Esophagus muscularis mucosa (tissue), 4 donors: ENCODE data around the gene ZNF638. TPM values are rescaled to one million over a fixed set of nuclear protein-coding genes. Genes with fewer than 3 reads are reported as not detected.

Experiments used
- DNase-seq: peaks from one replicate; pipeline ENCODE4 v3.0.0-alpha.2; 2017; ENCODE audit errors: extremely low spot score
- H3K27ac ChIP-seq, 4 donors: fragments of 200-600 bp; sonication (generic); replicated peaks in 1 of 4; 1 replicate in 3 of 4; 2 replicates in 1 of 4; pipeline ENCODE4 v1.5.1; 2016 to 2019; ENCODE audit warnings: mild to moderate bottlenecking in 1 of 4
- H3K27me3 ChIP-seq, 4 donors: fragments of 200-600 bp; sonication (generic); one replicate each; pipeline versions ENCODE4 v1.5.1 to v1.6.0; 2016 to 2019
- H3K36me3 ChIP-seq, 4 donors: fragments of 200-600 bp; sonication (generic); one replicate each; pipeline ENCODE4 v1.5.1; 2016 to 2019
- H3K4me1 ChIP-seq, 4 donors: fragments of 200-600 bp; sonication (generic); one replicate each; pipeline ENCODE4 v1.5.1; 2016 to 2019
- H3K4me3 ChIP-seq, 4 donors: fragments of 200-600 bp; sonication (generic); 1 replicate in 2 of 4; 2 replicates in 2 of 4; pipeline ENCODE4 v1.5.1; 2016 to 2019; ENCODE audit warnings: mild to moderate bottlenecking in 4 of 4, moderate library complexity in 1 of 4
- H3K9me3 ChIP-seq, 4 donors: fragments of 200-600 bp; sonication (generic); 1 replicate in 3 of 4; 2 replicates in 1 of 4; pipeline ENCODE4 v1.5.1; 2016 to 2019
- CTCF ChIP-seq, 3 experiments: fragments of 200-600 bp in 2 of 3; fragments of 450-650 bp in 1 of 3; sonication (generic) in 2 of 3; IDR thresholded peaks; one replicate each; pipeline ENCODE4 v1.5.1; 2017 to 2019; ENCODE audit warnings: antibody characterized with exemption in 3 of 3, mild to moderate bottlenecking in 2 of 3, moderate library complexity in 1 of 3
- EP300 ChIP-seq: sonication (generic); formaldehyde crosslinking; IDR thresholded peaks from one replicate; pipeline ENCODE4 v1.6.1; 2017; ENCODE audit warnings: antibody characterized with exemption
- POLR2A ChIP-seq: fragments of 450-650 bp; IDR thresholded peaks from one replicate; pipeline ENCODE4 v1.6.1; 2017; ENCODE audit warnings: antibody characterized with exemption, moderate library complexity, mild to moderate bottlenecking, low read depth
- POLR2AphosphoS5 ChIP-seq, 2 donors: sonication (generic); formaldehyde crosslinking; IDR thresholded peaks; one replicate each; pipeline ENCODE4 v1.6.1; 2017; ENCODE audit warnings: antibody characterized with exemption in 2 of 2
- WGBS: methylation state at CpG from one replicate; pipeline ENCODE4 v1.1.5; 2018; 5-methylcytosine and 5-hydroxymethylcytosine counted together
- intact Hi-C: fragments of 100-400 bp; cut with DNase I; formaldehyde crosslinking; loops from one replicate; pipeline ENCODE4 v1.15.1; 2023
- total RNA-seq, 4 donors: library from RNA; depleted of rRNA; stranded (reverse); fragments of >200 nt; gene quantifications; one replicate each; pipeline versions ENCODE4 v1.1.0 to v1.2.1, GENCODE V29; 2016

ZNF638 gene
- total RNA-seq, 4 donors from 2014 or later, result 77.1 to 132 (median 86.4) TPM

- Histone ChIP-seq H3K4me3 (no peak overlapping the region), H3K36me3 (peaks cover 0 to 41% (median 22%) of the 10 kb centered on the region in 4 donors), H3K4me1 (peaks cover 0 to 18% (median 11%) of the 10 kb centered on the region in 4 donors), H3K27ac (no peak overlapping the region), H3K9me3 (no peaks in the 10 kb centered on the region), H3K27me3 (no peaks in the 10 kb centered on the region)
- TF ChIP-seq POLR2AphosphoS5 (IDR thresholded peaks at IDR 0.05) (no peak), CTCF (IDR thresholded peaks at IDR 0.05) (no peak), EP300 (no peak), POLR2A (no peak)
- intact Hi-C loops, result no loop called here
- WGBS, result 95% methylated on average over 5 of the region's 5 CpGs
- no peak for DNase-seq
Measured at GRCh38 chr2:71479261-71479660, 147.7 kb downstream of the ZNF638 start.

GRCh38 chr2:71481111-71481510 lies 149.5 kb downstream of the ZNF638 start:
- H3K27ac ChIP-seq, result no peak overlapping the region
- peaks cover 0 to 7% (median 3%) of the 10 kb centered on the region in 4 donors for H3K4me1 ChIP-seq
- 85% methylated on average over 3 of the region's 4 CpGs for WGBS
- H3K27me3 ChIP-seq, result no peaks in the 10 kb centered on the region
- intact Hi-C loops, result no loop called here
- no peaks in the 10 kb centered on the region for H3K9me3 ChIP-seq
- no peak overlapping the region for H3K4me3 ChIP-seq
- DNase-seq, result no peak
- no peak for TF ChIP-seq POLR2AphosphoS5 (IDR thresholded peaks at IDR 0.05)
- no peak for TF ChIP-seq POLR2A
- no peak for TF ChIP-seq CTCF (IDR thresholded peaks at IDR 0.05)
- no peak for TF ChIP-seq EP300
- peaks cover 0 to 54% (median 25%) of the 10 kb centered on the region in 4 donors for H3K36me3 ChIP-seq

DNA sequence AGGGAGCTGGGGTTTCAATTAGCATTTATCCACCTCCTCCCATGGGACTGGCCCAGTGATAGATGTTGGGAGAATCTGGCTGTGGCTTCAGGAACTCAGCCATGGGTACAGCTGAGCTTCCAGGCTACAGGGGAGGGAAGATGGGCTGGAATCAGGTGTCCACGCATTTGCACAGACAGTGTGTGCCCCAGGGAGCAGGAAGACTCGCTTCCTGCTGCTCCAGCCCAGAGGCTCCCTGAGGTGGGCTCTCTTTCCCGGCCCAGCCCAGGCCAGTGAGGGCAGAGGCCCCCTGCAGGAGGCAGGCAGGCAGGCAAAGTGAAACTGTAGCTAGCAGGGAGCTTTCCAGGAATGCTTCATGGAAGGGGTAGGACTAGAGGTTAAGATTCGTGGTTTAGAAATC lies 150.5 kb downstream of the ZNF638 start:
- intact Hi-C loops, result no loop called here
- Histone ChIP-seq H3K9me3 (no peaks in the 10 kb centered on the region), H3K36me3 (peaks cover 0 to 54% (median 25%) of the 10 kb centered on the region in 4 donors), H3K27ac (no peak overlapping the region), H3K27me3 (no peaks in the 10 kb centered on the region), H3K4me1 (peaks cover 0 to 10% (median 2%) of the 10 kb centered on the region in 4 donors), H3K4me3 (no peak overlapping the region)
- TF ChIP-seq POLR2A (no peak), POLR2AphosphoS5 (IDR thresholded peaks at IDR 0.05) (no peak), EP300 (no peak), CTCF (IDR thresholded peaks at IDR 0.05) (no peak)
- WGBS, result 69% methylated on average over 4 of the region's 4 CpGs
- DNase-seq, result no peak

- no peak overlapping the region for H3K4me3 ChIP-seq
- intact Hi-C loops, result no loop called here
- peaks cover 0 to 54% (median 25%) of the 10 kb centered on the region in 4 donors for H3K36me3 ChIP-seq
- no peak for DNase-seq
- H3K27ac ChIP-seq, result no peak overlapping the region
- H3K9me3 ChIP-seq, result no peaks in the 10 kb centered on the region
- H3K4me1 ChIP-seq, result peaks cover 0 to 5% (median 0%) of the 10 kb centered on the region in 4 donors
- 94% methylated on average over 6 of the region's 10 CpGs for WGBS
- TF ChIP-seq CTCF (IDR thresholded peaks at IDR 0.05) (no peak), POLR2AphosphoS5 (IDR thresholded peaks at IDR 0.05) (no peak), POLR2A (no peak), EP300 (no peak)
- no peaks in the 10 kb centered on the region for H3K27me3 ChIP-seq
Measured at GRCh38 chr2:71483246-71483645, 151.7 kb downstream of the ZNF638 start.

DNA sequence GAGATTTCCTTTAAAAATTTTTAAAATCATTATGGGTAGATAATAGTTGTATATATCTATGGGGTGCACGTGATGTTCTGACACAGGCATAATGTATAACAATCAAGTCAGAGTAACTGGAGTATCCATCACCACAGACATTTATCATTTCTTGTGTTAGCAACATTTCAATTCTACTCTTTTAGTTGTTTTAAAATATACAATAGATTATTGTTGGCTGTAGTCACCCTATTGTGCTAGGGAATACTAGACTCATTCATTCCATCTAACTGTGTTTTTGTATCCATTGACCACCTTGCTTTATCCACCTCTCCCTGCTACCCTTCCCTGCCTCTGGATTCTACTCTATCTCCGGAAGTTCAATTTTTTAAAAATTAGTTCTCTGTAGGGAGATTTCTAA lies 152.8 kb downstream of the ZNF638 start:
- peaks cover 0 to 5% (median 0%) of the 10 kb centered on the region in 4 donors for H3K4me1 ChIP-seq
- H3K4me3 ChIP-seq, result no peak overlapping the region
- no peak for DNase-seq
- H3K27me3 ChIP-seq, result no peaks in the 10 kb centered on the region
- H3K27ac ChIP-seq, result no peak overlapping the region
- intact Hi-C loops, result no loop called here
- TF ChIP-seq POLR2A (no peak), EP300 (no peak), POLR2AphosphoS5 (IDR thresholded peaks at IDR 0.05) (no peak), CTCF (IDR thresholded peaks at IDR 0.05) (no peak)
- H3K9me3 ChIP-seq, result no peaks in the 10 kb centered on the region
- WGBS, result 93% methylated on average over 2 of the region's 2 CpGs
- H3K36me3 ChIP-seq, result peaks cover 0 to 62% (median 25%) of the 10 kb centered on the region in 4 donors
